ENCODE data around the gene NR3C1. TPM values are rescaled to one million over a fixed set of nuclear protein-coding genes. Genes with fewer than 3 reads are reported as not detected.

NR3C1 gene
- total RNA-seq, 8 experiments from 2014 or later, result 5.4 to 65.9 (median 20.8) TPM

- in situ Hi-C loops (cut with MboI; ENCODE audit: low pct_unique_long_range_greater_than_20kb in 2 of 9, low sequenced_read_pairs in 9 of 9, unreplicated experiment in 9 of 9), result loop anchor here in 1 of 9 experiments (25.0 kb wide), 1 partner anchor 378 kb away; no protein-coding TSS in a partner anchor
- no peak for ATAC-seq (replicated peaks in 6 of 8)
These were observed 13.2 kb downstream of the NR3C1 start for GRCh38 chr5:143390258-143390657.

GRCh38 chr5:143386725-143387124 lies 16.8 kb downstream of the NR3C1 start:
- WGBS, 10 experiments, result 0 to 100% (median 76%) methylated on average over 1 of the region's 1 CpG; no CpG with 5 or more reads in 4 of the 10 experiments
- in situ Hi-C loops (cut with MboI; ENCODE audit: low pct_unique_long_range_greater_than_20kb in 2 of 9, low sequenced_read_pairs in 9 of 9, unreplicated experiment in 9 of 9), result loop anchor here in 1 of 9 experiments (25.0 kb wide), 1 partner anchor 374 kb away; no protein-coding TSS in a partner anchor
- no peaks in the 10 kb centered on the region for H3K4me1 ChIP-seq (replicated peaks in 1 of 2)
- no peak overlapping the region for H3K27ac ChIP-seq
- no peak overlapping the region for H3K4me3 ChIP-seq
- ATAC-seq (replicated peaks in 6 of 8), result no peak

More at GRCh38 chr5:143390258-143390657, 13.2 kb downstream of the NR3C1 start:
- Histone ChIP-seq H3K27ac (no peak overlapping the region), H3K4me1 (replicated peaks in 1 of 2) (peaks cover 0 to 1% of the 10 kb centered on the region in 2 donors), H3K4me3 (no peak overlapping the region)

- ATAC-seq (replicated peaks in 6 of 8), result no peak
- WGBS, 10 experiments, result 0 to 100% (median 97%) methylated on average over 1 to 3 of the region's 3 CpGs; no CpG with 5 or more reads in 1 of the 10 experiments
- Histone ChIP-seq H3K27ac (no peak overlapping the region), H3K4me3 (no peak overlapping the region), H3K4me1 (replicated peaks in 1 of 2) (no peaks in the 10 kb centered on the region)
- in situ Hi-C loops (cut with MboI; ENCODE audit: low pct_unique_long_range_greater_than_20kb in 2 of 9, low sequenced_read_pairs in 9 of 9, unreplicated experiment in 9 of 9), result loop anchor here in 1 of 9 experiments (25.0 kb wide), 1 partner anchor 373 kb away; no protein-coding TSS in a partner anchor
These were observed 18.4 kb downstream of the NR3C1 start for GRCh38 chr5:143384865-143385657.

- in situ Hi-C loops (cut with MboI; ENCODE audit: low pct_unique_long_range_greater_than_20kb in 2 of 9, low sequenced_read_pairs in 9 of 9, unreplicated experiment in 9 of 9), result loop anchor here in 1 of 9 experiments (25.0 kb wide), 1 partner anchor 372 kb away; no protein-coding TSS in a partner anchor
- peak in 1 of 8 experiments; percentile 45 for ATAC-seq (replicated peaks in 6 of 8)
- no peak overlapping the region for H3K27ac ChIP-seq
- 0 to 100% (median 90%) methylated on average over 1 to 3 of the region's 3 CpGs; no CpG with 5 or more reads in 1 of the 10 experiments for WGBS, 10 experiments
- H3K4me1 ChIP-seq (replicated peaks in 1 of 2), result no peaks in the 10 kb centered on the region
- no peak overlapping the region for H3K4me3 ChIP-seq
These were observed 19.5 kb downstream of the NR3C1 start for GRCh38 chr5:143383988-143384387.

GRCh38 chr5:143379606-143380005 lies 23.9 kb downstream of the NR3C1 start:
- H3K4me3 ChIP-seq, result no peak overlapping the region
- in situ Hi-C loops (cut with MboI; ENCODE audit: low pct_unique_long_range_greater_than_20kb in 2 of 9, low sequenced_read_pairs in 9 of 9, unreplicated experiment in 9 of 9), result loop anchor here in 1 of 9 experiments (25.0 kb wide), 1 partner anchor 367 kb away; no protein-coding TSS in a partner anchor
- WGBS, 10 experiments, result 100% methylated on average over 1 to 2 of the region's 2 CpGs; no CpG with 5 or more reads in 2 of the 10 experiments
- peaks cover 0 to 3% of the 10 kb centered on the region in 2 donors for H3K4me1 ChIP-seq (replicated peaks in 1 of 2)
- H3K27ac ChIP-seq, result no peak overlapping the region
- no peak for ATAC-seq (replicated peaks in 6 of 8)

GRCh38 chr5:143376911-143377813 lies 26.3 kb downstream of the NR3C1 start:
- in situ Hi-C loops (cut with MboI; ENCODE audit: low pct_unique_long_range_greater_than_20kb in 2 of 9, low sequenced_read_pairs in 9 of 9, unreplicated experiment in 9 of 9), result loop anchor here in 1 of 9 experiments (25.0 kb wide), 1 partner anchor 365 kb away; no protein-coding TSS in a partner anchor
- WGBS, 10 experiments, result 0 to 98% (median 86%) methylated on average over 1 to 4 of the region's 5 CpGs; no CpG with 5 or more reads in 1 of the 10 experiments
- Histone ChIP-seq H3K27ac (no peak overlapping the region), H3K4me1 (replicated peaks in 1 of 2) (peaks cover 0 to 3% of the 10 kb centered on the region in 2 donors), H3K4me3 (no peak overlapping the region)
- peak in 4 of 8 experiments; percentile 24 to 63 (median 53) for ATAC-seq (replicated peaks in 6 of 8)

- Histone ChIP-seq H3K4me3 (no peak overlapping the region), H3K27ac (no peak overlapping the region), H3K4me1 (replicated peaks in 1 of 2) (peaks cover 0 to 3% of the 10 kb centered on the region in 2 donors)
- 40 to 100% (median 96%) methylated on average over 1 to 3 of the region's 3 CpGs for WGBS, 10 experiments
- in situ Hi-C loops (cut with MboI; ENCODE audit: low pct_unique_long_range_greater_than_20kb in 2 of 9, low sequenced_read_pairs in 9 of 9, unreplicated experiment in 9 of 9), result loop anchor here in 1 of 9 experiments (25.0 kb wide), 1 partner anchor 364 kb away; no protein-coding TSS in a partner anchor
- ATAC-seq (replicated peaks in 6 of 8), result peak in 1 of 8 experiments; percentile 33
These were observed 27.2 kb downstream of the NR3C1 start for GRCh38 chr5:143376195-143376779.

- in situ Hi-C loops (cut with MboI; ENCODE audit: low pct_unique_long_range_greater_than_20kb in 2 of 9, low sequenced_read_pairs in 9 of 9, unreplicated experiment in 9 of 9), result loop anchor here in 1 of 9 experiments (25.0 kb wide), 1 partner anchor 362 kb away; no protein-coding TSS in a partner anchor
- WGBS, 10 experiments, result 45 to 100% (median 88%) methylated on average over 2 to 6 of the region's 6 CpGs; no CpG with 5 or more reads in 1 of the 10 experiments
- ATAC-seq (replicated peaks in 6 of 8), result no peak
These were observed 28.8 kb downstream of the NR3C1 start for GRCh38 chr5:143374496-143375217.

GRCh38 chr5:143373076-143373475 lies 30.4 kb downstream of the NR3C1 start:
- no peak overlapping the region for H3K27ac ChIP-seq
- no peak for ATAC-seq (replicated peaks in 6 of 8)
- no peak overlapping the region for H3K4me3 ChIP-seq
- in situ Hi-C loops (cut with MboI; ENCODE audit: low pct_unique_long_range_greater_than_20kb in 2 of 9, low sequenced_read_pairs in 9 of 9, unreplicated experiment in 9 of 9), result no loop called here
- WGBS, 10 experiments, result 50 to 100% (median 93%) methylated on average over 1 to 3 of the region's 3 CpGs; no CpG with 5 or more reads in 3 of the 10 experiments
- peaks cover 0 to 3% of the 10 kb centered on the region in 2 donors for H3K4me1 ChIP-seq (replicated peaks in 1 of 2)

More at GRCh38 chr5:143374496-143375217, 28.8 kb downstream of the NR3C1 start:
- Histone ChIP-seq H3K4me3 (no peak overlapping the region), H3K27ac (no peak overlapping the region), H3K4me1 (replicated peaks in 1 of 2) (peaks cover 0 to 3% of the 10 kb centered on the region in 2 donors)

GRCh38 chr5:143372187-143372829 lies 31.2 kb downstream of the NR3C1 start:
- peak in 2 of 8 experiments; percentile 19 to 43 for ATAC-seq (replicated peaks in 6 of 8)
- WGBS, 10 experiments, result 38 to 100% (median 93%) methylated on average over 1 to 4 of the region's 4 CpGs; no CpG with 5 or more reads in 1 of the 10 experiments
- in situ Hi-C loops (cut with MboI; ENCODE audit: low pct_unique_long_range_greater_than_20kb in 2 of 9, low sequenced_read_pairs in 9 of 9, unreplicated experiment in 9 of 9), result no loop called here
- H3K4me3 ChIP-seq, result no peak overlapping the region
- H3K4me1 ChIP-seq (replicated peaks in 1 of 2), result peaks cover 0 to 1% of the 10 kb centered on the region in 2 donors
- no peak overlapping the region for H3K27ac ChIP-seq

- H3K4me1 ChIP-seq (replicated peaks in 1 of 2), result no peaks in the 10 kb centered on the region
- WGBS, 10 experiments, result 38 to 100% (median 90%) methylated on average over 1 to 3 of the region's 3 CpGs; no CpG with 5 or more reads in 1 of the 10 experiments
- H3K27ac ChIP-seq, result no peak overlapping the region
- in situ Hi-C loops (cut with MboI; ENCODE audit: low pct_unique_long_range_greater_than_20kb in 2 of 9, low sequenced_read_pairs in 9 of 9, unreplicated experiment in 9 of 9), result no loop called here
- no peak for ATAC-seq (replicated peaks in 6 of 8)
- H3K4me3 ChIP-seq, result no peak overlapping the region
These were observed 33.0 kb downstream of the NR3C1 start for GRCh38 chr5:143370440-143370839.

Data from motor neuron (in vitro differentiated cells).